Measurements from ENCODE around the gene TAAR1.
"Not testable (repeated sequence)": the region's sequence is repeated elsewhere in the genome, so short reads cannot be mapped to it uniquely, and the experiment has no call there.

Gene TAAR1, protein sequence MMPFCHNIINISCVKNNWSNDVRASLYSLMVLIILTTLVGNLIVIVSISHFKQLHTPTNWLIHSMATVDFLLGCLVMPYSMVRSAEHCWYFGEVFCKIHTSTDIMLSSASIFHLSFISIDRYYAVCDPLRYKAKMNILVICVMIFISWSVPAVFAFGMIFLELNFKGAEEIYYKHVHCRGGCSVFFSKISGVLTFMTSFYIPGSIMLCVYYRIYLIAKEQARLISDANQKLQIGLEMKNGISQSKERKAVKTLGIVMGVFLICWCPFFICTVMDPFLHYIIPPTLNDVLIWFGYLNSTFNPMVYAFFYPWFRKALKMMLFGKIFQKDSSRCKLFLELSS

DNA sequence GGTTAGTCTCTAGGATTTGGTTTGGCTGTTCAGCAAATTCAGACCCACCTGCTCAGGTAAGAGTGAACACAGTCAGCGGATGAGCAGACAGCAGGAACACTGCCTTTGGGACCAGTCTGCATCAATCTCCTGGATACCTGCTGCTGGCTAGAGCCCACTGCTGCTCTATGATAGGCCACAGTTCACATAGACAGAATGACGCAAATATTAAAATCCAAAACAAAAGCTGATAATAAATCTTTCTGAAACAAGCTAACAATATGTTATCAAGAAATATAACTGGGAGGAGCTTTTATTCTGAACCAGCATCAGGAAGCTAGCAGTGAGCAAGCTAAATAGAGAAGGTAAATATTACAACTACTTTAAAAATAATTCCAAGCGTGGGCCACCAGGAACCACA is at the start of gene TAAR1:
TAAR1 (minus strand) TSS at position 101 of the 400 bp plus-strand sequence. CDS start 13,179 bp downstream, outside the sequence.
- Histone ChIP-seq H3K9me3 (ENCODE audit: control insufficient read depth, low read length) (no peaks in the 10 kb centered on the region), H3K9ac (no peak within 1 kb of the TSS), H3K4me3 (ENCODE audit: low read depth, low read length) (no peak within 1 kb of the TSS), H3K79me2 (no peaks in the 10 kb centered on the region), H3K4me2 (ENCODE audit: low read length) (no peak within 1 kb of the TSS), H3K27me3 (ENCODE audit: control insufficient read depth, insufficient read depth, low read length) (no peaks in the 10 kb centered on the region), H3K27ac (no peak within 1 kb of the TSS), H3K36me3 (ENCODE audit: control insufficient read depth, insufficient read depth, low read length) (no peaks in the 10 kb centered on the region), H2AFZ (no peak within 1 kb of the TSS), H3K4me1 (no peaks in the 10 kb centered on the region)
- TF ChIP-seq, protein P1, sequence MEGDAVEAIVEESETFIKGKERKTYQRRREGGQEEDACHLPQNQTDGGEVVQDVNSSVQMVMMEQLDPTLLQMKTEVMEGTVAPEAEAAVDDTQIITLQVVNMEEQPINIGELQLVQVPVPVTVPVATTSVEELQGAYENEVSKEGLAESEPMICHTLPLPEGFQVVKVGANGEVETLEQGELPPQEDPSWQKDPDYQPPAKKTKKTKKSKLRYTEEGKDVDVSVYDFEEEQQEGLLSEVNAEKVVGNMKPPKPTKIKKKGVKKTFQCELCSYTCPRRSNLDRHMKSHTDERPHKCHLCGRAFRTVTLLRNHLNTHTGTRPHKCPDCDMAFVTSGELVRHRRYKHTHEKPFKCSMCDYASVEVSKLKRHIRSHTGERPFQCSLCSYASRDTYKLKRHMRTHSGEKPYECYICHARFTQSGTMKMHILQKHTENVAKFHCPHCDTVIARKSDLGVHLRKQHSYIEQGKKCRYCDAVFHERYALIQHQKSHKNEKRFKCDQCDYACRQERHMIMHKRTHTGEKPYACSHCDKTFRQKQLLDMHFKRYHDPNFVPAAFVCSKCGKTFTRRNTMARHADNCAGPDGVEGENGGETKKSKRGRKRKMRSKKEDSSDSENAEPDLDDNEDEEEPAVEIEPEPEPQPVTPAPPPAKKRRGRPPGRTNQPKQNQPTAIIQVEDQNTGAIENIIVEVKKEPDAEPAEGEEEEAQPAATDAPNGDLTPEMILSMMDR (IDR thresholded peaks at IDR 0.05): no peak

DNA sequence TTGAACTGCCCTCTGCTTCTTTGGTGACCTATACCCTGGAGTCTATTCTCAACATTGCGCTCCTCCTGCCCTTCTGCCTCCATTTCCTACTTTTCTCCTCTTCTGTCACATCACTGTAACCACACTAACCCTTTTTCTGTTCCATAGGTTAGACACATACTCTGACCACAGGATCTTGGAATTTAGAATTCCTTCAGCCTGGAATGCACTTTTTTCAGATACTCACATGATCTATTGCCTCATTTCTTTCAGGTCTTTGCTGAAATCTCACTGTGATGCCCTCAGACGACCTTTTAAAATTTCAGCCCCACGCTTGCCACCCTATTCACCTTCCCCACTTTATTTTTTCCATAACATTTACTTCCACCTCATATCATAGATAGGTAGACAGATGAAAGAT is 49.8 kb upstream of the TAAR1 start:
- no peak overlapping the region for H3K27ac ChIP-seq
- no peaks in the 10 kb centered on the region for H3K9me3 ChIP-seq (ENCODE audit: control insufficient read depth, low read length)
- no peaks in the 10 kb centered on the region for H3K4me1 ChIP-seq

DNA sequence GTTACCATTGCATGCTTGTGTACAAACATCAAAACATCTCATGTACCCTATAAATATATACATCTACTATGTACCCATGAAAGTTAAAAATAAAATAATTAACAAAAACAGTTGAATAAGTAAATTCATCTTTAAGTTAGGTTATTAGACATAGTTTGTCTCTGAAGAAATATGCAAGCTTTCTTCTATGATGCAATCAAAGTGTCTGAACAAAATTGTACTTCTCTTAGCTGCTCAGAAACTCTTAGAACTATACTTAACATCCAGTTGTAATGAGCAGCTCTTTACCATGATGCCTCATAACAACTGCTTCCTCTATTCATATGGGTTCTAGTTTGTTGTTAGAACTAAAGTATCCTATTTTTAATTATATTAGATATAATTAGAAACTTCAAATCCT is 49.0 kb upstream of the TAAR1 start:
- Histone ChIP-seq H3K4me3 (ENCODE audit: low read depth, low read length) (no peak overlapping the region), H2AFZ (no peak overlapping the region), H3K79me2 (no peaks in the 10 kb centered on the region), H3K27ac (no peak overlapping the region), H3K36me3 (ENCODE audit: control insufficient read depth, insufficient read depth, low read length) (no peaks in the 10 kb centered on the region), H3K9me3 (ENCODE audit: control insufficient read depth, low read length) (no peaks in the 10 kb centered on the region), H3K4me2 (ENCODE audit: low read length) (no peak overlapping the region), H3K4me1 (no peaks in the 10 kb centered on the region), H3K9ac (no peak overlapping the region), H3K27me3 (ENCODE audit: control insufficient read depth, insufficient read depth, low read length) (no peaks in the 10 kb centered on the region)
- TF ChIP-seq, protein P1 (IDR thresholded peaks at IDR 0.05): no peak

More for the DNA sequence above, 49.8 kb upstream of the TAAR1 start:
- Histone ChIP-seq H3K79me2 (no peaks in the 10 kb centered on the region), H3K36me3 (ENCODE audit: control insufficient read depth, insufficient read depth, low read length) (no peaks in the 10 kb centered on the region), H3K27me3 (ENCODE audit: control insufficient read depth, insufficient read depth, low read length) (no peaks in the 10 kb centered on the region), H2AFZ (no peak overlapping the region), H3K9ac (no peak overlapping the region), H3K4me2 (ENCODE audit: low read length) (no peak overlapping the region), H3K4me3 (ENCODE audit: low read depth, low read length) (no peak overlapping the region)
- TF ChIP-seq, protein P1 (IDR thresholded peaks at IDR 0.05): no peak

DNA sequence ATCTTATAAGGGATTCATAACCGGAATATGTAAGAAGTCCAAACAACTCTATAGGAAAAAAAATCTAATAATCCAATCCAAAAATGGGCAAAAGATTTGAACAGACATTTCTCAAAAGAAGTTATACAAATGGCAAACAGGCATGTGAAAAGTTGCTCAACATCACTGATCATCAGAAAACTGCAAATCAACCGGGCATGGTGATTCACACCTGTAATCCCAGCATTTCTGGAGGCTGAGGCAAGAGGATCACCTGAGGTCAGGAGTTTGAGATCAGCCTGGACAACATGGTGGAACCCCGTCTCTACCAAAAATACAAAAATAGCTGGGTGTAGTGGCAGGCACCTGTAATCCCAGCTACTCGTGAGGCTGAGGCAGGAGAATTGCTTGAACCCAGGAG is 47.8 kb upstream of the TAAR1 start:
- not testable (repeated sequence) for H3K36me3 ChIP-seq (ENCODE audit: control insufficient read depth, insufficient read depth, low read length); H3K79me2 ChIP-seq

DNA sequence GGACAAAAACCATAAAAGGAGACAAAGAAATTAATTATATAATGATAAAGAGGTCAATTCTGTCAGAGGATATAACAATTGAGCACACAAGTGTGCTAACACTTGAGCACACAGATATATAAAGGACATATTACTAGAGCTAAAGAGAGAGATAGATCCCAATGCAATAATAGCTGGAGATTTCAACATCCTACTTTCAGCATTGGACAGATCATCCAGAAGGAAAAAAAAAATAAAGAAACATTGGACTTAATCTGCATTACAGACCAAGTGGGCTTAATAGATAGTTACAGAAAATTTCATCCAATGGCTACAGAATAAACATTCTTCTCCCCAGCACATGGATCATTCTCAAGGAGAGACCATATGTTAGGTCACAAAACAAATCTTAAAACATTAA is 45.0 kb upstream of the TAAR1 start:
- H3K4me3 ChIP-seq (ENCODE audit: low read depth, low read length): no peak overlapping the region
- no peaks in the 10 kb centered on the region for H3K4me1 ChIP-seq
- H3K27ac ChIP-seq: no peak overlapping the region
- H3K79me2 ChIP-seq: no peaks in the 10 kb centered on the region
- no peaks in the 10 kb centered on the region for H3K36me3 ChIP-seq (ENCODE audit: control insufficient read depth, insufficient read depth, low read length)
- no peaks in the 10 kb centered on the region for H3K27me3 ChIP-seq (ENCODE audit: control insufficient read depth, insufficient read depth, low read length)
- TF ChIP-seq, protein P1 (IDR thresholded peaks at IDR 0.05): no peak
- no peaks in the 10 kb centered on the region for H3K9me3 ChIP-seq (ENCODE audit: control insufficient read depth, low read length)
- H3K4me2 ChIP-seq (ENCODE audit: low read length): no peak overlapping the region
- no peak overlapping the region for H3K9ac ChIP-seq
- H2AFZ ChIP-seq: no peak overlapping the region

More for the DNA sequence above, 47.8 kb upstream of the TAAR1 start:
- not testable (repeated sequence) for H3K4me1 ChIP-seq; H2AFZ ChIP-seq; H3K27ac ChIP-seq; H3K4me2 ChIP-seq (ENCODE audit: low read length); H3K9me3 ChIP-seq (ENCODE audit: control insufficient read depth, low read length); H3K4me3 ChIP-seq (ENCODE audit: low read depth, low read length); H3K27me3 ChIP-seq (ENCODE audit: control insufficient read depth, insufficient read depth, low read length); H3K9ac ChIP-seq
